Measurements from ENCODE around the gene MOXD1. TPM values are rescaled to one million over a fixed set of nuclear protein-coding genes. Genes with fewer than 3 reads are reported as not detected.

Gene MOXD1
- total and polyA plus RNA-seq, 8 donors: 2.1 to 16.9 (median 3.9) TPM

DNA sequence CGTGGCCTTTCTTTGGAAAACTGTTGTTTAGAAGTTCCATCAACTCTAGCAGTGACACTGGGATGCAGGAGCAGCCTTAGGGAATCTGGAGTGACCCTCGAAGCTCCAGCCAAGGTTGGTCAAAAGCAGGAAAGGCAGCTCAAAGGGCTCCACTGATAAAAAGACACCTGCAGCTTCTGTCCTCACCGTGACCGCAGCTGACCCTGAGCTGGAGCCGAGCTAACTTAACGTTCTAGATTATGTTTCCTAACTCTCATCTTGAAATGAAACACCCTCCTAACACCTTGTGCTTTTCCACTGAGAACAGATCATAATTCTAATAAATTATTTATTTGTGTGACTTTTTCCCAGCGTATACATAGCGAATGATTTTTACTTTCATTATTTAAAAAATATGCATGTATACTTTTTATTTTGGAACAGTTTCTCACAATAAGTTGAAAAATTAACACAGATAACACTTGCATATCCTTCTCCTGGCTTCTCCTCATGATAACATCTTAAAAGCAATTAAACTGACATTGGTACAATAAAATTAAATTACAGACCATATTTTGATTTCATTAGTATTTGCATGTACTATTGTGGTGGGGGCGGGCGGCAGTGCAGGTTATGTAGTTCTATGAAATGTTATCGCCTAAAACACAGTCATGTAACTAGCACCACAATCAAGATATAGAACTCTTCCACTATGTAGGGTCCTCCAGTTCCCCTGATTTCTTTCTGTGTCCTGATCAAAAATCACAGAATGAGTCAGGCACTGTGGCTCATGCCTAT, 116.1 kb downstream of the MOXD1 start:
- WGBS, 5 donors: 72 to 88% (median 85%) methylated on average over 11 of the region's 11 CpGs
- DNase-seq: no peak
- Histone ChIP-seq H3K4me1 (no peaks in the 10 kb centered on the region), H3K27me3 (no peaks in the 10 kb centered on the region), H3K9me3 (no peaks in the 10 kb centered on the region), H3K4me3 (no peak overlapping the region), H3K27ac (no peak overlapping the region), H3K36me3 (no peaks in the 10 kb centered on the region)
- TF ChIP-seq, protein P1, sequence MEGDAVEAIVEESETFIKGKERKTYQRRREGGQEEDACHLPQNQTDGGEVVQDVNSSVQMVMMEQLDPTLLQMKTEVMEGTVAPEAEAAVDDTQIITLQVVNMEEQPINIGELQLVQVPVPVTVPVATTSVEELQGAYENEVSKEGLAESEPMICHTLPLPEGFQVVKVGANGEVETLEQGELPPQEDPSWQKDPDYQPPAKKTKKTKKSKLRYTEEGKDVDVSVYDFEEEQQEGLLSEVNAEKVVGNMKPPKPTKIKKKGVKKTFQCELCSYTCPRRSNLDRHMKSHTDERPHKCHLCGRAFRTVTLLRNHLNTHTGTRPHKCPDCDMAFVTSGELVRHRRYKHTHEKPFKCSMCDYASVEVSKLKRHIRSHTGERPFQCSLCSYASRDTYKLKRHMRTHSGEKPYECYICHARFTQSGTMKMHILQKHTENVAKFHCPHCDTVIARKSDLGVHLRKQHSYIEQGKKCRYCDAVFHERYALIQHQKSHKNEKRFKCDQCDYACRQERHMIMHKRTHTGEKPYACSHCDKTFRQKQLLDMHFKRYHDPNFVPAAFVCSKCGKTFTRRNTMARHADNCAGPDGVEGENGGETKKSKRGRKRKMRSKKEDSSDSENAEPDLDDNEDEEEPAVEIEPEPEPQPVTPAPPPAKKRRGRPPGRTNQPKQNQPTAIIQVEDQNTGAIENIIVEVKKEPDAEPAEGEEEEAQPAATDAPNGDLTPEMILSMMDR (IDR thresholded peaks at IDR 0.05): no peak
- no peak for TF ChIP-seq POLR2AphosphoS5 (IDR thresholded peaks at IDR 0.05)
- TF ChIP-seq EP300 (IDR thresholded peaks at IDR 0.05): no peak
- no peak for TF ChIP-seq POLR2A (IDR thresholded peaks at IDR 0.05)
- intact Hi-C loops (cut with DNase I; ENCODE audit: low total_unique reads): no loop called here

DNA sequence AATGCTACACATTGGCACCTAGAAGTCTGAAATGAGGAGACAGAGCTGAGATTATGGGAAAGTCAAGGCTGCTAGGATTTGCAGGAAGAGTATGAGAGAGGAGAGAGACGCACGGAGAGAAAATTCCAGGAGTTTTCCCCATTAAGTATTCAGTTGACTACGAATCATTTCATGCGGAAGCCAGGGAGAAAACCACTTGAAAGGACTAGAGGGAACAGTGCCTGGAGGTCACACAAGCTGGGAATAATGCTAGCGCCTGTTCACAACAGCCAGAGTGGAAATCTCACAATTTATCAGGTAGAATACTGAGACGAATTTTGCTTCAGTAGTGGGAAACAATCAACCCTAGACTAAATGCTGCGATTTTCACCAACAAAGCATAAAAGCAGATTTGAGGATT, 118.6 kb downstream of the MOXD1 start:
- Histone ChIP-seq H3K9me3 (no peaks in the 10 kb centered on the region), H3K4me1 (no peaks in the 10 kb centered on the region), H3K4me3 (no peak overlapping the region), H3K27ac (no peak overlapping the region), H3K27me3 (no peaks in the 10 kb centered on the region), H3K36me3 (no peaks in the 10 kb centered on the region)
- 87 to 92% (median 87%) methylated on average over 7 of the region's 7 CpGs for WGBS, 5 donors
- TF ChIP-seq, protein P1 (IDR thresholded peaks at IDR 0.05): no peak
- TF ChIP-seq POLR2AphosphoS5 (IDR thresholded peaks at IDR 0.05) (no peak), EP300 (IDR thresholded peaks at IDR 0.05) (no peak), POLR2A (IDR thresholded peaks at IDR 0.05) (no peak)
- no peak for DNase-seq
- intact Hi-C loops (cut with DNase I; ENCODE audit: low total_unique reads): no loop called here

DNA sequence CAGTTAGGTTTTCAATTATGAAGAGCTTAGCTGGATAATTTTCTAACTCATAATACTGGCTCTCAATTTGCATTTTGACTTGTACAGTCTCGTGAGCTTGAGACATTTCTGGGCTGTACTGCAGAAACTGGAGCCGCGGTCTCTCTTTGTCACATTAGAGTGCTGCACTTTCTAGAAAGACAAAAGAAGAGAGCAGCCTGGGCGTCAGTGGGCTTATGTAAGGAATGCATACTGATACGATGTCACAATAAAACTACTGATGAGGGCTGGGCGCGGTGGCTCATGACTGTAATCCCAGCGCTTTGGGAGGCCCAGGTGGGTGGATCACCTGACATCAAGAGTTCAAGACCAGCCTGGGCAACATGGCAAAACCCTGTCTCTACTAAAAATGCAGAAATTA, 120.8 kb downstream of the MOXD1 start:
- Histone ChIP-seq H3K4me3 (no peak overlapping the region), H3K27me3 (no peaks in the 10 kb centered on the region), H3K4me1 (peaks cover 0 to 2% (median 0%) of the 10 kb centered on the region in 4 donors), H3K9me3 (no peaks in the 10 kb centered on the region), H3K36me3 (no peaks in the 10 kb centered on the region), H3K27ac (no peak overlapping the region)
- intact Hi-C loops (cut with DNase I; ENCODE audit: low total_unique reads): no loop called here
- TF ChIP-seq POLR2A (IDR thresholded peaks at IDR 0.05): no peak
- no peak for TF ChIP-seq EP300 (IDR thresholded peaks at IDR 0.05)
- TF ChIP-seq POLR2AphosphoS5 (IDR thresholded peaks at IDR 0.05): no peak
- DNase-seq: no peak
- 86 to 91% (median 90%) methylated on average over 8 of the region's 8 CpGs for WGBS, 5 donors

DNA sequence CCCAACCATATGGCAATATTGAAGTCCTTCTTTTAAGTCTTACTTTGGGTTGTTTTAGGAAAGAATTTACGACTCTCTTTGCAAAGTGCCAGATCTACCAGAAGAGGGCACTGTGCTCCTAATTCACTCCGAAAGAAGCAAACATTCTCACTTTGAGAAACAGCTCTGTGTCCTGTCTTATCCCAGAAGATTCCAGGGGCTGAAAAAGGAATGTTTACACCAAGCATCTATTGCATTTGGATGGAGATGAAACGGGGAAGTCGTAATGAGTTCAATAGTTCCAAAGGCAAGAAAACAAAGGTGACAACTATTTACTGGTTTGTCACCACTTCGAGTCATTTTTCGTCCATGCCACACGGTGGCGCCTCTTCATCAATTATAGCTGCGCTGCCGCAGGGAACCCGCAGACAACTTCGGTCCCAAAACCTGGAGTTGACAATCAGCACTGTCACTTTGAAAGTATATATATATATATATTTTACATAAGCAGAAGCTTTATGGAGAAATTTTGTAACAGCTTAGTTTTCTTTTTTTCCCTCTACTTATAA, 121.6 kb downstream of the MOXD1 start:
- peak; percentile 73 to 90 for DNase-seq
- H3K9me3 ChIP-seq: no peaks in the 10 kb centered on the region
- peak overlapping the region in 1 of 5 donors; percentile 57 for H3K27ac ChIP-seq
- TF ChIP-seq POLR2A (IDR thresholded peaks at IDR 0.05) (no peak), POLR2AphosphoS5 (IDR thresholded peaks at IDR 0.05) (no peak), EP300 (IDR thresholded peaks at IDR 0.05) (no peak)
- TF ChIP-seq, protein P1 (IDR thresholded peaks at IDR 0.05): peak in 5 of 7 experiments; percentile 68 to 98 (median 82)
- no peaks in the 10 kb centered on the region for H3K36me3 ChIP-seq
- peak overlapping the region; percentile 32 to 45 (median 40) for H3K4me3 ChIP-seq
- WGBS, 5 donors: 0 to 1% (median 0%) methylated on average over 12 of the region's 12 CpGs
- no peaks in the 10 kb centered on the region for H3K27me3 ChIP-seq
- peaks cover 0 to 7% (median 2%) of the 10 kb centered on the region in 4 donors for H3K4me1 ChIP-seq
- intact Hi-C loops (cut with DNase I; ENCODE audit: low total_unique reads): no loop called here

All from stomach (tissue), 9 donors.